ENCODE measurements around the gene NAPSA.

The NAPSA gene

GRCh38 chr19:50317115-50317514, 48.3 kb downstream of the NAPSA start:
- no peak for DNase-seq (ENCODE audit: low read depth in 2 of 2)

GRCh38 chr19:50315773-50316448, 49.5 kb downstream of the NAPSA start:
- DNase-seq (ENCODE audit: low read depth in 2 of 2): no peak

- DNase-seq (ENCODE audit: low read depth in 2 of 2): no peak
These were observed 50.4 kb downstream of the NAPSA start for GRCh38 chr19:50314724-50315708.

- no peak for DNase-seq (ENCODE audit: low read depth in 2 of 2)
These were observed 51.5 kb downstream of the NAPSA start for GRCh38 chr19:50313812-50314536.

GRCh38 chr19:50312967-50313811, 52.2 kb downstream of the NAPSA start:
- no peak for DNase-seq (ENCODE audit: low read depth in 2 of 2)

- DNase-seq (ENCODE audit: low read depth in 2 of 2): no peak
These were observed 53.5 kb downstream of the NAPSA start for GRCh38 chr19:50311723-50312635.

- no peak for DNase-seq (ENCODE audit: low read depth in 2 of 2)
These were observed 54.5 kb downstream of the NAPSA start for GRCh38 chr19:50310759-50311465.

- DNase-seq (ENCODE audit: low read depth in 2 of 2): no peak
These were observed 55.9 kb downstream of the NAPSA start for GRCh38 chr19:50309396-50310125.

- DNase-seq (ENCODE audit: low read depth in 2 of 2): no peak
These were observed 56.4 kb downstream of the NAPSA start for GRCh38 chr19:50308991-50309390.

Data from stimulated activated CD8-positive, alpha-beta memory T cell treated with anti-CD3 and anti-CD28 coated beads, Interleukin-15, amount 100 ng/mL, for 4 hours (primary cell).